HS-5 (cell line): ENCODE measurements around the gene RNU1-1.
"Not testable (repeated sequence)": the region's sequence is repeated elsewhere in the genome, so short reads cannot be mapped to it uniquely, and the experiment has no call there.

Source experiments
- DNase-seq: peaks from one replicate; pipeline ENCODE4 v3.0.0-alpha.2; 2012; ENCODE audit warnings: low read depth

RNU1-1 gene

GRCh38 chr1:16493731-16494130 lies 20.4 kb downstream of the RNU1-1 start:
- DNase-seq, result not testable (repeated sequence)

- DNase-seq, result not testable (repeated sequence)
These were observed 21.1 kb downstream of the RNU1-1 start for GRCh38 chr1:16492937-16493336.

- DNase-seq, result no peak
These were observed 22.9 kb downstream of the RNU1-1 start for GRCh38 chr1:16491056-16491675.

GRCh38 chr1:16489195-16489880 lies 24.7 kb downstream of the RNU1-1 start:
- not testable (repeated sequence) for DNase-seq

GRCh38 chr1:16487011-16487410 lies 27.1 kb downstream of the RNU1-1 start:
- DNase-seq, result not testable (repeated sequence)

- DNase-seq, result not testable (repeated sequence)
These were observed 27.8 kb downstream of the RNU1-1 start for GRCh38 chr1:16486316-16486715.

- DNase-seq, result no peak
These were observed 29.2 kb downstream of the RNU1-1 start for GRCh38 chr1:16484931-16485330.

- no peak for DNase-seq
These were observed 29.6 kb downstream of the RNU1-1 start for GRCh38 chr1:16484501-16484835.

GRCh38 chr1:16483639-16484500 lies 30.2 kb downstream of the RNU1-1 start:
- DNase-seq, result not testable (repeated sequence)

GRCh38 chr1:16483146-16483545 lies 30.9 kb downstream of the RNU1-1 start:
- not testable (repeated sequence) for DNase-seq

- DNase-seq, result no peak
These were observed 36.0 kb downstream of the RNU1-1 start for GRCh38 chr1:16478091-16478490.

- DNase-seq, result not testable (repeated sequence)
These were observed 38.0 kb downstream of the RNU1-1 start for GRCh38 chr1:16475771-16476770.

- not testable (repeated sequence) for DNase-seq
These were observed 39.2 kb downstream of the RNU1-1 start for GRCh38 chr1:16474891-16475290.

- no peak for DNase-seq
These were observed 39.8 kb downstream of the RNU1-1 start for GRCh38 chr1:16474166-16474800.

GRCh38 chr1:16468558-16468957 lies 45.5 kb downstream of the RNU1-1 start:
- no peak for DNase-seq

GRCh38 chr1:16464917-16465625 lies 49.0 kb downstream of the RNU1-1 start:
- no peak for DNase-seq
